Cardiac muscle cell (in vitro differentiated cells and primary cell): ENCODE measurements around the gene MYL11. TPM values are rescaled to one million over a fixed set of nuclear protein-coding genes. Genes with fewer than 3 reads are reported as not detected.

Source experiments
- DNase-seq, 2 donors: peaks; one replicate each; pipeline versions ENCODE4 v3.0.0 to v3.0.0-alpha.2; 2010 to 2017; ENCODE audit warnings: low read depth in 1 of 2, low spot score in 1 of 2
- H3K27ac ChIP-seq: fragments of 200-600 bp; sonication (generic); 2 replicates; pipeline ENCODE4 v1.5.1; 2016
- H3K27me3 ChIP-seq: fragments of 200-600 bp; sonication (generic); 2 replicates; pipeline ENCODE4 v1.6.0; 2016; ENCODE audit warnings: control low read depth
- H3K36me3 ChIP-seq: fragments of 200-600 bp; sonication (generic); 2 replicates; pipeline ENCODE4 v1.5.1; 2016; ENCODE audit warnings: control low read depth
- H3K4me1 ChIP-seq: fragments of 200-600 bp; sonication (generic); 2 replicates; pipeline ENCODE4 v1.8.1; 2017; ENCODE audit warnings: low read depth, mild to moderate bottlenecking, mixed run types
- H3K4me3 ChIP-seq: fragments of 200-600 bp; sonication (generic); 2 replicates; pipeline ENCODE4 v1.5.1; 2016; ENCODE audit warnings: mild to moderate bottlenecking
- H3K9me3 ChIP-seq: fragments of 200-600 bp; sonication (generic); 2 replicates; pipeline ENCODE4 v1.5.1; 2017; ENCODE audit warnings: low read depth, mild to moderate bottlenecking, control low read depth
- polyA plus RNA-seq: library from polyadenylated mRNA; unstranded; fragments of >200 nt; fragmentation: Nextera tagmentation; extraction: Ambion mirVana; gene quantifications from 2 replicates; pipeline ENCODE4 v1.2.1, GENCODE V29; 2016
- total RNA-seq: library from RNA; depleted of rRNA; stranded (reverse); fragments of >200 nt; gene quantifications from 2 replicates; pipeline ENCODE4 v1.2.3, GENCODE V29; 2016
- TF ChIP-seq, protein P1 (sequence below): IDR thresholded peaks from 2 replicates; pipeline ENCODE4 v1.5.1; 2012; ENCODE audit warnings: low read depth, mild to moderate bottlenecking, low read length

MYL11 gene
- total and polyA plus RNA-seq, 2 experiments from 2014 or later: 5.5 TPM; not detected in 1

- Histone ChIP-seq H3K4me1 (no peaks in the 10 kb centered on the region), H3K9me3 (no peaks in the 10 kb centered on the region), H3K4me3 (peak overlapping the region; percentile 38), H3K36me3 (peaks cover 3% of the 10 kb centered on the region), H3K27me3 (no peaks in the 10 kb centered on the region), H3K27ac (no peak overlapping the region)
- peak in 1 of 2 donors; percentile 18 for DNase-seq
- TF ChIP-seq, protein P1, sequence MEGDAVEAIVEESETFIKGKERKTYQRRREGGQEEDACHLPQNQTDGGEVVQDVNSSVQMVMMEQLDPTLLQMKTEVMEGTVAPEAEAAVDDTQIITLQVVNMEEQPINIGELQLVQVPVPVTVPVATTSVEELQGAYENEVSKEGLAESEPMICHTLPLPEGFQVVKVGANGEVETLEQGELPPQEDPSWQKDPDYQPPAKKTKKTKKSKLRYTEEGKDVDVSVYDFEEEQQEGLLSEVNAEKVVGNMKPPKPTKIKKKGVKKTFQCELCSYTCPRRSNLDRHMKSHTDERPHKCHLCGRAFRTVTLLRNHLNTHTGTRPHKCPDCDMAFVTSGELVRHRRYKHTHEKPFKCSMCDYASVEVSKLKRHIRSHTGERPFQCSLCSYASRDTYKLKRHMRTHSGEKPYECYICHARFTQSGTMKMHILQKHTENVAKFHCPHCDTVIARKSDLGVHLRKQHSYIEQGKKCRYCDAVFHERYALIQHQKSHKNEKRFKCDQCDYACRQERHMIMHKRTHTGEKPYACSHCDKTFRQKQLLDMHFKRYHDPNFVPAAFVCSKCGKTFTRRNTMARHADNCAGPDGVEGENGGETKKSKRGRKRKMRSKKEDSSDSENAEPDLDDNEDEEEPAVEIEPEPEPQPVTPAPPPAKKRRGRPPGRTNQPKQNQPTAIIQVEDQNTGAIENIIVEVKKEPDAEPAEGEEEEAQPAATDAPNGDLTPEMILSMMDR: no peak
These were observed 42.3 kb downstream of the MYL11 start for GRCh38 chr16:30416624-30417528.

DNA sequence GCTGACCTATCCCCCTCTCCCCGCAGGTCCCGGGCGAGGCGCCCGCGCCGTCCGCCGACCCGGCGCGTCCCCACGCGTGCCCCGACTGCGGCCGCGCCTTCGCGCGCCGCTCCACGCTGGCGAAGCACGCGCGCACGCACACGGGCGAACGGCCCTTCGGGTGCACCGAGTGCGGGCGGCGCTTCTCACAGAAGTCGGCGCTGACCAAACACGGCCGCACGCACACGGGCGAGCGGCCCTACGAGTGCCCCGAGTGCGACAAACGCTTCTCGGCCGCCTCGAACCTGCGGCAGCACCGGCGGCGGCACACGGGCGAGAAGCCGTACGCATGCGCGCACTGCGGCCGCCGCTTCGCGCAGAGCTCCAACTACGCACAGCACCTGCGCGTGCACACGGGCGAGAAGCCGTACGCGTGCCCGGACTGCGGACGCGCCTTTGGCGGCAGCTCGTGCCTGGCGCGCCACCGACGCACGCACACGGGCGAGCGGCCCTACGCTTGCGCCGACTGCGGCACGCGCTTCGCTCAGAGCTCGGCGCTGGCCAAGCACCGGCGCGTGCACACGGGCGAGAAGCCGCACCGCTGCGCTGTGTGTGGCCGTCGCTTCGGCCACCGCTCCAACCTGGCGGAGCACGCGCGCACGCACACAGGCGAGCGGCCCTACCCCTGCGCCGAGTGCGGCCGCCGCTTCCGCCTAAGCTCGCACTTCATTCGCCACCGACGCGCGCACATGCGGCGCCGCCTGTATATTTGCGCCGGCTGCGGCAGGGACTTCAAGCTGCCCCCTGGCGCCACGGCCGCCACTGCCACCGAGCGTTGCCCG lies 43.1 kb downstream of the MYL11 start:
- no peaks in the 10 kb centered on the region for H3K9me3 ChIP-seq
- H3K27me3 ChIP-seq: no peaks in the 10 kb centered on the region
- H3K4me3 ChIP-seq: peak overlapping the region; percentile 38
- peak overlapping the region; percentile 86 for H3K27ac ChIP-seq
- TF ChIP-seq, protein P1: no peak
- peaks cover 4% of the 10 kb centered on the region for H3K36me3 ChIP-seq
- DNase-seq: peak; percentile 94 to 96
- H3K4me1 ChIP-seq: no peaks in the 10 kb centered on the region

GRCh38 chr16:30418350-30419181 lies 44.0 kb downstream of the MYL11 start:
- DNase-seq: no peak
- TF ChIP-seq, protein P1: peak; percentile 11
- no peaks in the 10 kb centered on the region for H3K27me3 ChIP-seq
- no peaks in the 10 kb centered on the region for H3K4me1 ChIP-seq
- H3K9me3 ChIP-seq: no peaks in the 10 kb centered on the region
- peak overlapping the region; percentile 86 for H3K27ac ChIP-seq
- peak overlapping the region; percentile 38 for H3K4me3 ChIP-seq
- peaks cover 3% of the 10 kb centered on the region for H3K36me3 ChIP-seq

GRCh38 chr16:30421010-30421409 lies 46.4 kb downstream of the MYL11 start:
- Histone ChIP-seq H3K4me1 (no peaks in the 10 kb centered on the region), H3K4me3 (no peak overlapping the region), H3K36me3 (peaks cover 3% of the 10 kb centered on the region), H3K27me3 (no peaks in the 10 kb centered on the region), H3K27ac (no peak overlapping the region), H3K9me3 (no peaks in the 10 kb centered on the region)
- TF ChIP-seq, protein P1: no peak
- no peak for DNase-seq

Other genes starting within 250 kb of the MYL11 start
- gene CORO1A, start 191.2 kb upstream of the MYL11 start, total RNA-seq: 0.92 and 3.2 TPM in 2 replicates
- 2.0 and 3.4 TPM in 2 replicates for gene CORO1A, start 191.2 kb upstream of the MYL11 start, polyA plus RNA-seq
- 254 and 290 TPM in 2 replicates for gene BOLA2B, start 181.1 kb upstream of the MYL11 start, total RNA-seq
- gene BOLA2B, start 181.1 kb upstream of the MYL11 start, polyA plus RNA-seq: 89.4 and 146 TPM in 2 replicates
- gene SLX1A, start 180.9 kb upstream of the MYL11 start, total RNA-seq: 61.6 and 76.1 TPM in 2 replicates
- 67.3 and 85.1 TPM in 2 replicates for gene SLX1A, start 180.9 kb upstream of the MYL11 start, polyA plus RNA-seq
- gene SULT1A3, start 175.5 kb upstream of the MYL11 start, total RNA-seq: 3.7 and 4.2 TPM in 2 replicates
- gene SULT1A3, start 175.5 kb upstream of the MYL11 start, polyA plus RNA-seq: 7.7 and 17.1 TPM in 2 replicates
- gene NPIPB13, start 126.3 kb upstream of the MYL11 start, total RNA-seq: 0.07 and 3.2 TPM in 2 replicates
- 4.1 and 5.3 TPM in 2 replicates for gene NPIPB13, start 126.3 kb upstream of the MYL11 start, polyA plus RNA-seq
- gene CD2BP2, start 19.5 kb upstream of the MYL11 start, total RNA-seq: 56.7 and 63.1 TPM in 2 replicates
- 47.2 TPM in 2 replicates for gene CD2BP2, start 19.5 kb upstream of the MYL11 start, polyA plus RNA-seq
- 50.7 and 58.4 TPM in 2 replicates for gene TBC1D10B, start 4.3 kb upstream of the MYL11 start, total RNA-seq
- gene TBC1D10B, start 4.3 kb upstream of the MYL11 start, polyA plus RNA-seq: 39.9 and 51.3 TPM in 2 replicates
- gene SEPTIN1, start 7.8 kb downstream of the MYL11 start, total RNA-seq: 0.92 and 0.95 TPM in 2 replicates
- gene SEPTIN1, start 7.8 kb downstream of the MYL11 start, polyA plus RNA-seq: 8.7 and 11.9 TPM in 2 replicates
- gene ZNF48, start 20.6 kb downstream of the MYL11 start, total RNA-seq: 29.5 and 32.3 TPM in 2 replicates
- gene ZNF48, start 20.6 kb downstream of the MYL11 start, polyA plus RNA-seq: 12.5 and 20.8 TPM in 2 replicates
- 29.1 and 31.5 TPM in 2 replicates for gene ZNF771, start 32.8 kb downstream of the MYL11 start, total RNA-seq
- 26.5 and 36.1 TPM in 2 replicates for gene ZNF771, start 32.8 kb downstream of the MYL11 start, polyA plus RNA-seq
- 43.0 and 46.3 TPM in 2 replicates for gene DCTPP1, start 55.2 kb downstream of the MYL11 start, total RNA-seq
- 77.0 and 85.2 TPM in 2 replicates for gene DCTPP1, start 55.2 kb downstream of the MYL11 start, polyA plus RNA-seq
- 14.0 and 19.6 TPM in 2 replicates for gene SEPHS2, start 71.1 kb downstream of the MYL11 start, total RNA-seq
- gene SEPHS2, start 71.1 kb downstream of the MYL11 start, polyA plus RNA-seq: 51.9 and 55.3 TPM in 2 replicates
- gene ITGAL, start 97.9 kb downstream of the MYL11 start, total RNA-seq: not detected in 2 replicates
- 0.46 TPM in 1 of 2 replicates, not detected in the other for gene ITGAL, start 97.9 kb downstream of the MYL11 start, polyA plus RNA-seq
- 73.1 and 79.1 TPM in 2 replicates for gene ZNF768, start 151.8 kb downstream of the MYL11 start, total RNA-seq
- 19.4 and 31.0 TPM in 2 replicates for gene ZNF768, start 151.8 kb downstream of the MYL11 start, polyA plus RNA-seq
- 16.2 and 17.7 TPM in 2 replicates for gene ZNF747, start 160.1 kb downstream of the MYL11 start, total RNA-seq
- 12.7 and 17.5 TPM in 2 replicates for gene ZNF747, start 160.1 kb downstream of the MYL11 start, polyA plus RNA-seq
- gene ZNF764, start 183.6 kb downstream of the MYL11 start, total RNA-seq: 25.3 and 34.7 TPM in 2 replicates
- 12.0 and 17.9 TPM in 2 replicates for gene ZNF764, start 183.6 kb downstream of the MYL11 start, polyA plus RNA-seq
- gene ZNF688, start 196.9 kb downstream of the MYL11 start, total RNA-seq: 18.3 and 22.0 TPM in 2 replicates
- gene ZNF688, start 196.9 kb downstream of the MYL11 start, polyA plus RNA-seq: 12.4 and 25.0 TPM in 2 replicates
- 19.3 and 25.5 TPM in 2 replicates for gene ZNF785, start 210.9 kb downstream of the MYL11 start, total RNA-seq
- gene ZNF785, start 210.9 kb downstream of the MYL11 start, polyA plus RNA-seq: 12.0 and 12.9 TPM in 2 replicates
- 19.4 and 19.5 TPM in 2 replicates for gene ZNF689, start 235.6 kb downstream of the MYL11 start, total RNA-seq
- gene ZNF689, start 235.6 kb downstream of the MYL11 start, polyA plus RNA-seq: 11.3 and 17.9 TPM in 2 replicates